H1 (cell line): ENCODE data around the gene PDZK1IP1. TPM values are rescaled to one million over a fixed set of nuclear protein-coding genes. Genes with fewer than 3 reads are reported as not detected.
"Not testable (repeated sequence)": the region's sequence is repeated elsewhere in the genome, so short reads cannot be mapped to it uniquely, and the experiment has no call there.

Source experiments
- CTCF ChIA-PET: fragments of 300-600 bp; sonication (Branson Sonifier 250); formaldehyde crosslinking; loops from one replicate; lab custom pipeline; 2021; ENCODE audit not compliant: partially characterized antibody; lab: Charles Lee
- POLR2A ChIA-PET: fragments of 300-600 bp; sonication (Branson Sonifier 250); formaldehyde crosslinking; loops from one replicate; lab custom pipeline; 2021; ENCODE audit warnings: inconsistent platforms; ENCODE audit not compliant: partially characterized antibody; lab: Charles Lee
- DNase-seq, 2 experiments: peaks; one replicate each; pipeline versions ENCODE4 v3.0.0 to v3.0.0-alpha.2; 2010 to 2022; ENCODE audit warnings: low spot score in 2 of 2, low read depth in 1 of 2, mixed read lengths in 1 of 2
- FAIRE-seq: peaks from 2 replicates; lab custom pipeline; 2011; peaks lifted over from hg19 to GRCh38; lab: Jason Lieb, UNC
- H2AFZ ChIP-seq: 2 replicates; pipeline ENCODE4 v1.8.1; 2012; ENCODE audit warnings: low read length, inconsistent platforms
- H2AK5ac ChIP-seq: 2 replicates; pipeline ENCODE4 v1.6.1; 2013; ENCODE audit warnings: low read depth, low read length
- H2BK120ac ChIP-seq: replicated peaks from 2 replicates; pipeline ENCODE3; 2013; ENCODE audit warnings: low read depth, low read length, inconsistent platforms
- H2BK12ac ChIP-seq: 2 replicates; pipeline ENCODE4 v1.6.1; 2013; ENCODE audit warnings: low read depth, low read length
- H2BK15ac ChIP-seq: 2 replicates; pipeline ENCODE4 v1.6.1; 2013; ENCODE audit warnings: low read length
- H2BK20ac ChIP-seq: 2 replicates; pipeline ENCODE4 v1.6.1; 2013; ENCODE audit warnings: low read length
- H2BK5ac ChIP-seq: 2 replicates; pipeline ENCODE4 v1.6.1; 2013; ENCODE audit warnings: low read depth, low read length
- H3K14ac ChIP-seq: 2 replicates; pipeline ENCODE4 v1.6.1; 2013; ENCODE audit warnings: inconsistent platforms; ENCODE audit not compliant: insufficient read length
- H3K18ac ChIP-seq: 2 replicates; pipeline ENCODE4 v1.6.1; 2013; ENCODE audit warnings: low read length; ENCODE audit errors: extremely low read depth
- H3K23ac ChIP-seq: 2 replicates; pipeline ENCODE4 v1.6.1; 2013; ENCODE audit warnings: inconsistent platforms; ENCODE audit not compliant: insufficient read length
- H3K23me2 ChIP-seq: 2 replicates; pipeline ENCODE4 v1.6.1; 2013; ENCODE audit warnings: low read depth, low read length
- H3K27ac ChIP-seq: 2 replicates; pipeline ENCODE4 v1.6.1; 2011; ENCODE audit warnings: low read depth, low read length, inconsistent platforms
- H3K27me3 ChIP-seq, 4 experiments: replicated peaks in 1 of 4; 1 replicate in 1 of 4; 2 replicates in 3 of 4; pipeline versions ENCODE4 v1.6.1 to v1.8.1; 2011 to 2013; ENCODE audit warnings: low read length in 3 of 4, mild to moderate bottlenecking in 3 of 4, inconsistent platforms in 2 of 4, mixed read lengths in 2 of 4, moderate library complexity in 1 of 4; ENCODE audit not compliant: control insufficient read depth in 3 of 4, insufficient read depth in 3 of 4; ENCODE audit errors: extremely low read depth in 1 of 4
- H3K36me3 ChIP-seq, 4 experiments: 2 replicates each; pipeline versions ENCODE4 v1.6.1 to v1.8.1; 2011 to 2013; ENCODE audit warnings: mild to moderate bottlenecking in 4 of 4, low read length in 3 of 4, moderate library complexity in 2 of 4, control low read depth in 1 of 4, inconsistent platforms in 1 of 4; ENCODE audit not compliant: insufficient read depth in 4 of 4, control insufficient read depth in 2 of 4
- H3K4ac ChIP-seq: replicated peaks from 2 replicates; pipeline ENCODE3; 2013; ENCODE audit warnings: low read length, low read depth, mixed read lengths, inconsistent platforms; ENCODE audit not compliant: insufficient read length
- H3K4me1 ChIP-seq, 4 experiments: replicated peaks in 1 of 4; 1 replicate in 1 of 4; 2 replicates in 3 of 4; pipeline versions ENCODE4 v1.6.1 to v1.8.1; 2011 to 2013; ENCODE audit warnings: low read length in 3 of 4, inconsistent platforms in 2 of 4, mixed read lengths in 1 of 4; ENCODE audit not compliant: insufficient read depth in 4 of 4, control insufficient read depth in 3 of 4
- H3K4me2 ChIP-seq, 2 experiments: 2 replicates each; pipeline versions ENCODE4 v1.6.1 to v1.8.1; 2011 to 2013; ENCODE audit warnings: low read depth in 2 of 2, low read length in 2 of 2, control low read depth in 1 of 2, inconsistent platforms in 1 of 2, mild to moderate bottlenecking in 1 of 2; ENCODE audit not compliant: insufficient read depth in 1 of 2
- H3K4me3 ChIP-seq, 4 experiments: fragments of 200-600, 300-600 bp in 1 of 4; sonication (generic), shearing (Covaris generic), sonication (Bioruptor Twin) in 1 of 4; 2 replicates each; pipeline versions ENCODE4 v1.5.1 to v1.8.1; 2011 to 2016; ENCODE audit warnings: low read length in 4 of 4, low read depth in 3 of 4, control low read depth in 2 of 4, inconsistent platforms in 2 of 4, mild to moderate bottlenecking in 2 of 4, mixed read lengths in 1 of 4, moderate library complexity in 1 of 4; ENCODE audit not compliant: insufficient read depth in 2 of 4; ENCODE audit errors: extremely low read depth in 1 of 4
- H3K56ac ChIP-seq: replicated peaks from 2 replicates; pipeline ENCODE3; 2013; ENCODE audit warnings: low read depth, mild to moderate bottlenecking, mixed read lengths, low read length, inconsistent platforms; ENCODE audit not compliant: insufficient read length
- H3K79me1 ChIP-seq: 2 replicates; pipeline ENCODE4 v1.6.1; 2013; ENCODE audit warnings: low read depth, low read length, control low read depth
- H3K79me2 ChIP-seq, 2 experiments: 2 replicates each; pipeline versions ENCODE4 v1.6.1 to v1.8.1; 2012 to 2013; ENCODE audit warnings: low read length in 2 of 2, mild to moderate bottlenecking in 2 of 2, inconsistent platforms in 1 of 2; ENCODE audit not compliant: insufficient read depth in 2 of 2, control insufficient read depth in 1 of 2
- H3K9ac ChIP-seq, 4 experiments: replicated peaks in 1 of 4; 1 replicate in 1 of 4; 2 replicates in 3 of 4; pipeline versions ENCODE4 v1.6.1 to v1.8.1; 2011 to 2013; ENCODE audit warnings: low read depth in 3 of 4, low read length in 3 of 4, control low read depth in 2 of 4, mild to moderate bottlenecking in 2 of 4, moderate library complexity in 2 of 4, inconsistent platforms in 1 of 4; ENCODE audit errors: extremely low read depth in 1 of 4
- H3K9me3 ChIP-seq, 2 experiments: 2 replicates each; pipeline versions ENCODE4 v1.6.1 to v1.8.1; 2012 to 2013; ENCODE audit warnings: mild to moderate bottlenecking in 2 of 2, moderate library complexity in 2 of 2, control low read depth in 1 of 2, inconsistent platforms in 1 of 2, low read depth in 1 of 2, low read length in 1 of 2, mixed read lengths in 1 of 2; ENCODE audit not compliant: insufficient read depth in 2 of 2
- H4K20me1 ChIP-seq, 2 experiments: replicated peaks in 1 of 2; 2 replicates each; pipeline versions ENCODE3 to v1.8.1; 2011 to 2013; ENCODE audit warnings: inconsistent platforms in 2 of 2, low read length in 2 of 2, mild to moderate bottlenecking in 1 of 2; ENCODE audit not compliant: insufficient read depth in 2 of 2, control insufficient read depth in 1 of 2
- H4K5ac ChIP-seq: 2 replicates; pipeline ENCODE4 v1.6.1; 2013; ENCODE audit warnings: low read length, low read depth, mixed read lengths, inconsistent platforms; ENCODE audit not compliant: insufficient read length
- H4K8ac ChIP-seq: 2 replicates; pipeline ENCODE4 v1.8.0; 2013; ENCODE audit warnings: mild to moderate bottlenecking, moderate library complexity, low read length, inconsistent platforms; ENCODE audit not compliant: insufficient read depth; ENCODE audit errors: extremely low read depth
- H4K91ac ChIP-seq: replicated peaks from 2 replicates; pipeline ENCODE3; 2013; ENCODE audit warnings: low read length, mixed read lengths, inconsistent platforms; ENCODE audit not compliant: insufficient read length
- WGBS, 2 experiments: shearing (Covaris generic) in 1 of 2; methylation state at CpG; one replicate each; pipeline versions ENCODE4 v1.1.6 to v1.1.7; 2013 to 2015; ENCODE audit warnings: low lambda C conversion rate in 2 of 2, mixed read lengths in 2 of 2, inconsistent platforms in 1 of 2, low coverage in 1 of 2, missing lambda C conversion rate in 1 of 2; ENCODE audit not compliant: insufficient replicate concordance in 2 of 2, insufficient coverage in 1 of 2, insufficient read length in 1 of 2; ENCODE audit errors: extremely low coverage in 1 of 2, missing lambda C conversion rate in 1 of 2; 5-methylcytosine and 5-hydroxymethylcytosine counted together
- polyA plus RNA-seq, 7 experiments: library from polyadenylated mRNA; depleted of rRNA in 3 of 7; stranded (reverse) in 5 of 7; unstranded in 2 of 7; fragments of >200 nt in 5 of 7; fragments of 200-250 nt in 2 of 7; gene quantifications; 1 replicate in 5 of 7; 2 replicates in 1 of 7; 4 replicates in 1 of 7; pipeline versions ENCODE4 v1.2.1 to v1.2.3, GENCODE V29; 2011 to 2013; ENCODE audit warnings: missing spikeins in 2 of 7, mixed read lengths in 2 of 7
- total RNA-seq: library from RNA; stranded (reverse); fragmentation: NEBNext Ultra II Directional; extraction: Animal tissue kit (Norgen Biotek cat#: 25700); gene quantifications from 2 replicates; pipeline ENCODE4 v1.2.1, GENCODE V29; 2021

Gene PDZK1IP1
- total and polyA plus RNA-seq, 2 of the 8 experiments (the other 6 are each of a cell fraction or from before 2014, with no cell fraction given), result 0.17 TPM; not detected in 1

DNA sequence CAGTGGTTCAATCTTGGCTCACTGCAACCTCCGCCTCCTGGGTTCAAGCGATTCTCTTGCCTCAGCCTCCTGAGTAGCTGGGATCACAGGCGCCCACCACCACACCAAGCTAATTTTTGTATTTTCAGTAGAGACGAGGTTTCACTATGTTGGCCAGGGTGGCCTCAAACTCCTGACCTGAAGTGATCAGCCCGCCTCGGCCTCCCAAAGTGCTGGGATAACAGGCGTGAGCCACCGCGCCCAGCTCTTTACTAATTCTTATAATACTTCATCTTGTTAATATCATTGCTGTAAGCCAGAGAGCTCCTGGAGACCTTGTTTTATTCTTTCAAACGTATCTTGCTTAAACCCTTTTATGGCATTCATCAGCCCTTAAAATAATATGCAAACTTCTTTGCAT lies 3.7 kb upstream of the PDZK1IP1 start:
- not testable (repeated sequence) for H3K4me2 ChIP-seq, H2BK5ac ChIP-seq, H2BK20ac ChIP-seq, H3K4me3 ChIP-seq, H2AFZ ChIP-seq, H2AK5ac ChIP-seq, H3K27ac ChIP-seq, H3K79me2 ChIP-seq, H4K91ac ChIP-seq, H4K20me1 ChIP-seq, H3K9me3 ChIP-seq, H3K14ac ChIP-seq, H3K4ac ChIP-seq, FAIRE-seq, H3K18ac ChIP-seq, H4K5ac ChIP-seq, H3K56ac ChIP-seq, H3K23me2 ChIP-seq, H3K9ac ChIP-seq, H3K23ac ChIP-seq, H2BK12ac ChIP-seq, H3K36me3 ChIP-seq, H3K79me1 ChIP-seq, H4K8ac ChIP-seq, H2BK15ac ChIP-seq, H2BK120ac ChIP-seq
- WGBS, 2 experiments, result 81% methylated on average over 10 of the region's 10 CpGs; no CpG with 5 or more reads in 1 of the 2 experiments
- ChIA-PET CTCF (interaction anchor here (0.7 to 14.2 kb wide), 25 partner anchors 8 to 630 kb away, joined by 3 to 207 read pairs (median 6); no protein-coding TSS in a partner anchor), POLR2A (interaction anchor here (0.6 to 2.6 kb wide), 9 partner anchors 12 to 121 kb away, joined by 3 to 10 read pairs (median 3); partner anchors contain the start of gene STIL)
- peak in 1 of 2 experiments; percentile 43 for DNase-seq
- Histone ChIP-seq H3K4me1 (peaks cover 5 to 22% (median 12%) of the 10 kb centered on the region in 4 experiments), H3K27me3 (peaks cover 0 to 17% (median 12%) of the 10 kb centered on the region in 4 experiments; a peak in 3 of 7 replicates)
